Measurements from ENCODE around the gene KRT12. TPM values are rescaled to one million over a fixed set of nuclear protein-coding genes. Genes with fewer than 3 reads are reported as not detected.

Gene KRT12
- total RNA-seq, 1 donor from 2014 or later = not detected

DNA sequence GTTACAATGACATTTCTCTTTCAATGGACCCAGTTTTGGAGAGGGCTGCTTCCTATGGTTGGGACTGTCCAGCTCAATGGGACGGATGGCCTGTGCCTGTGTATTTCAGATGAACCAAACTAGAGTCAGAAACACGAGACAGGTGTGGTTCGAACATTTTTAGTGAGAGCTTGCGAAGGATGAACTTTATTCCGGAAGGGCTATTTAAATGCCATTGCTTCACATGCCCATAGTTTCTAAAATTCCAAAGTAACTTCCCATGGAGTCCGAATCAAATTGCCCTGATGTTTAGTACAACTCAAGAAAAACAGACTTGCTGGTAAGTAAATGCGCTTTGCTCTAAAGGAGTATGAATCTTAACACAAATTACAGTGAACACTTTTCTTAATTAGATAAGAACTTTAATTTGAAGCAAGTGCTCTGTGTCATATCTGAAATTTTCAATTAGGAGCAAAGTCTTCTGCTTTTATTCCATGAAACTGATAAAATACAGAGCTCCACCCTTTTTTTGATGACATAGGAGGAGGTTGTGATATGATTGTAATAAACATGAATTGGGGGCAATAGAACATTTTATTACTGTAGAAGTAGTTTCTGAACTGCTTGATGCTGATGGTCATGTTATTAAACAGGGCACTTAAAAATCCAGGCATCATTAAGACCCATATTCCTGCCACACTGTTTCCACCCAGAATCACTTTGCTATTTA, 16.8 kb upstream of the KRT12 start:
- no peak for ATAC-seq (ENCODE audit: low read depth)
- CTCF ChIA-PET = no interaction called here
- no peaks in the 10 kb centered on the region for H3K9me3 Mint-ChIP-seq
- no peak for DNase-seq
- H3K36me3 Mint-ChIP-seq (ENCODE audit: low read depth) = no peaks in the 10 kb centered on the region
- H3K4me3 Mint-ChIP-seq = no peak overlapping the region
- POLR2A ChIA-PET = no interaction called here
- no peaks in the 10 kb centered on the region for H3K4me1 Mint-ChIP-seq
- intact Hi-C loops (cut with micrococcal nuclease) = no loop called here
- TF ChIP-seq, protein P1, sequence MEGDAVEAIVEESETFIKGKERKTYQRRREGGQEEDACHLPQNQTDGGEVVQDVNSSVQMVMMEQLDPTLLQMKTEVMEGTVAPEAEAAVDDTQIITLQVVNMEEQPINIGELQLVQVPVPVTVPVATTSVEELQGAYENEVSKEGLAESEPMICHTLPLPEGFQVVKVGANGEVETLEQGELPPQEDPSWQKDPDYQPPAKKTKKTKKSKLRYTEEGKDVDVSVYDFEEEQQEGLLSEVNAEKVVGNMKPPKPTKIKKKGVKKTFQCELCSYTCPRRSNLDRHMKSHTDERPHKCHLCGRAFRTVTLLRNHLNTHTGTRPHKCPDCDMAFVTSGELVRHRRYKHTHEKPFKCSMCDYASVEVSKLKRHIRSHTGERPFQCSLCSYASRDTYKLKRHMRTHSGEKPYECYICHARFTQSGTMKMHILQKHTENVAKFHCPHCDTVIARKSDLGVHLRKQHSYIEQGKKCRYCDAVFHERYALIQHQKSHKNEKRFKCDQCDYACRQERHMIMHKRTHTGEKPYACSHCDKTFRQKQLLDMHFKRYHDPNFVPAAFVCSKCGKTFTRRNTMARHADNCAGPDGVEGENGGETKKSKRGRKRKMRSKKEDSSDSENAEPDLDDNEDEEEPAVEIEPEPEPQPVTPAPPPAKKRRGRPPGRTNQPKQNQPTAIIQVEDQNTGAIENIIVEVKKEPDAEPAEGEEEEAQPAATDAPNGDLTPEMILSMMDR (IDR thresholded peaks at IDR 0.05) = no peak
- peaks cover 17% of the 10 kb centered on the region for H3K27me3 Mint-ChIP-seq
- no peak overlapping the region for H3K27ac Mint-ChIP-seq

DNA sequence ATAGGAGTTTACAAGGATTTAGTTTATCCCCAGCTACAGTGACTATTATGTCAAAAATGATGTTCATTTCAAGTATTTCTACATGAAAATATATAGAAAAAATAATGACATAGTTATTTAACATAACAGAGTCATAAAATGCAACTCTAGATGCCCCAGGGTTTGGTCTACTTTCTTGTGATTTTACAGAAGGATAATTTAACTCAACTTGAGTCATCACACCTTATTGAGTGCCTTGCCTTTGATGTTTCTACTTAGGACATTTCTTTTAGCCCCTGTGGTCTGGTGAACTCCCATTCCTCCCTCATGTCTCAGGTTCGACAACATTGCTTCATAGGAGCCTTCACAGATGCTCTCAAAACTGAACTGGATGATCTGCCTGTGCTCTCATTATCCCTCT, 16.0 kb upstream of the KRT12 start:
- H3K4me3 Mint-ChIP-seq = no peak overlapping the region
- no peaks in the 10 kb centered on the region for H3K4me1 Mint-ChIP-seq
- no peak for ATAC-seq (ENCODE audit: low read depth)
- ChIA-PET CTCF (no interaction called here), POLR2A (no interaction called here)
- no peaks in the 10 kb centered on the region for H3K36me3 Mint-ChIP-seq (ENCODE audit: low read depth)
- no peak for DNase-seq
- intact Hi-C loops (cut with micrococcal nuclease) = no loop called here
- TF ChIP-seq, protein P1 (IDR thresholded peaks at IDR 0.05) = no peak
- no peak overlapping the region for H3K27ac Mint-ChIP-seq
- H3K9me3 Mint-ChIP-seq = no peaks in the 10 kb centered on the region
- H3K27me3 Mint-ChIP-seq = peaks cover 14% of the 10 kb centered on the region

DNA sequence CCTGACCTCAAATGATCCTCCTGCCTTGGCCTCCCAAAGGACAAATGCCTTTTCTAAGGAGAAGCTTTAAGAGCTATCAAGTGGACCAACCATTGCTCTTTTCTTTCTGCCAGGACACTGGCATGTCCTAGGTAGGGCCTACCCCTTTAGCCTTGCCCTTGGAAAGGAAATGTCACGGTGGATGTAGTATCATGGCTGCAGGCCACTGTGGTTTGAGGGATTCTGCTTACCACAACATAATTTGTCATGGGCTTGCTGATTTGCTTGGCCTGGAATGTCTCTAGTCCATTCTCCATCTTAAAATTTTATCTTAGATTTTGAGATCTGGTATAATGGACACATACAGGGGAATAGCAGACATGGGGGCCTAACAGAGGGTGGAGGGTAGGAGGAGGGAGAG, 12.0 kb upstream of the KRT12 start:
- no peak overlapping the region for H3K4me3 Mint-ChIP-seq
- no peaks in the 10 kb centered on the region for H3K4me1 Mint-ChIP-seq
- ATAC-seq (ENCODE audit: low read depth) = no peak
- no peaks in the 10 kb centered on the region for H3K9me3 Mint-ChIP-seq
- H3K27ac Mint-ChIP-seq = no peak overlapping the region
- CTCF ChIA-PET = no interaction called here
- POLR2A ChIA-PET = no interaction called here
- TF ChIP-seq, protein P1 (IDR thresholded peaks at IDR 0.05) = no peak
- H3K27me3 Mint-ChIP-seq = peaks cover 17% of the 10 kb centered on the region
- no peak for DNase-seq
- intact Hi-C loops (cut with micrococcal nuclease) = no loop called here
- H3K36me3 Mint-ChIP-seq (ENCODE audit: low read depth) = no peaks in the 10 kb centered on the region

DNA sequence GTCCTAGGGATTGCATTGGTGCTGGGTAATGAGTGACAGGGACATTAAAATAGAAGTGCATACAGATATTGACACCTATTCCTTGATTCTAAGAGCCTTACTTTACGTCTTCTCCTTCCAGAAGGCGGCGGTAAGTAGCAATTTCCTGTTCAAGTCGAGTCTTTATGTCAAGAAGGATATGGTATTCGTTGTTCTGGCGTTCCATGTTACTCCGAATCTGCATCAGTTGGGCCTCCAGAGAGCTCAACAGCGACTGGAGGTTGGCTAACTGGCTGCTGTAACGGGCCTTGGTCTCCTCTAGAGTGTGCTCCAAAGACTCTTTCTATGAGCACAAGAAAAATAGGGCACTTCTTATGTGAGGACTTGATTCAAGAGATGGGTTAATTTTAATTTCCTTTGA, 11.0 kb upstream of the KRT12 start:
- DNase-seq (no peak), ATAC-seq (ENCODE audit: low read depth) (no peak)
- H3K36me3 Mint-ChIP-seq (ENCODE audit: low read depth) = no peaks in the 10 kb centered on the region
- no peak overlapping the region for H3K4me3 Mint-ChIP-seq
- H3K9me3 Mint-ChIP-seq = no peaks in the 10 kb centered on the region
- H3K27ac Mint-ChIP-seq = no peak overlapping the region
- no peaks in the 10 kb centered on the region for H3K4me1 Mint-ChIP-seq
- TF ChIP-seq, protein P1 (IDR thresholded peaks at IDR 0.05) = no peak
- intact Hi-C loops (cut with micrococcal nuclease) = no loop called here
- POLR2A ChIA-PET = no interaction called here
- CTCF ChIA-PET = no interaction called here
- peaks cover 18% of the 10 kb centered on the region for H3K27me3 Mint-ChIP-seq

DNA sequence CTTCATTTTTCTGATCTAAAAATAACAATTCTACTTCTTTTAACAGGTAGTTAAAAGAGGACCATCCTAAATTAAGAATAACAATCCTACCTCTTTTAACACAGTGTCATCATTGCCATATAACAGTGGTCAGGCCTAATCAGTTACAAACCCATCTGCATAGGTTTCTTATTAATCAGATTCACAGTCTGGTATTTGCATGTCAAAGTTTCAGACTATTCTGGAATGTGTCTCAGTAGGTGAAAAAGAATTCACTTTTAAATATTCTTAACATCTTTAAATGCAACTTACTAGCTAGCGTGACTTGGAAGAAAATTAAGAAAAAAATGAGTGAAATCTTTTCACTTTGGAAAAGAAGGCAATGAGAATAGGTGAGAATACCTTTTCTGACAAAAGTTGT, 6.8 kb upstream of the KRT12 start:
- ATAC-seq (ENCODE audit: low read depth) = no peak
- TF ChIP-seq, protein P1 (IDR thresholded peaks at IDR 0.05) = no peak
- peaks cover 31% of the 10 kb centered on the region for H3K27me3 Mint-ChIP-seq
- no peaks in the 10 kb centered on the region for H3K36me3 Mint-ChIP-seq (ENCODE audit: low read depth)
- no peaks in the 10 kb centered on the region for H3K9me3 Mint-ChIP-seq
- H3K4me3 Mint-ChIP-seq = no peak overlapping the region
- intact Hi-C loops (cut with micrococcal nuclease) = no loop called here
- POLR2A ChIA-PET = no interaction called here
- H3K4me1 Mint-ChIP-seq = no peaks in the 10 kb centered on the region
- no peak for DNase-seq
- CTCF ChIA-PET = no interaction called here
- H3K27ac Mint-ChIP-seq = no peak overlapping the region

Measured in activated B cell treated with CpG ODN at 0.5 μM for 24 hours (primary cell).